HL-60 (cell line): Measurements from ENCODE around the gene LRP1B.

Source experiments
- GABPA ChIP-seq: IDR thresholded peaks from 2 replicates; pipeline ENCODE4 v1.6.1; 2012; ENCODE audit warnings: low read depth
- POLR2AphosphoS5 ChIP-seq: IDR thresholded peaks from 2 replicates; pipeline ENCODE4 v1.6.1; 2012; ENCODE audit warnings: low read depth
- SPI1 ChIP-seq: IDR thresholded peaks from 2 replicates; pipeline ENCODE4 v1.6.1; 2012; ENCODE audit warnings: low read depth, mild to moderate bottlenecking, borderline replicate concordance
- TF ChIP-seq, protein P1 (sequence below): IDR thresholded peaks from one replicate; pipeline ENCODE4 v1.5.1; 2011; ENCODE audit warnings: low read length, control low read depth, inconsistent platforms; ENCODE audit not compliant: insufficient read depth
- TF ChIP-seq, protein P2 (sequence below): IDR thresholded peaks from 2 replicates; pipeline ENCODE4 v1.6.1; 2012; ENCODE audit warnings: low read depth; ENCODE audit not compliant: insufficient replicate concordance

DNA sequence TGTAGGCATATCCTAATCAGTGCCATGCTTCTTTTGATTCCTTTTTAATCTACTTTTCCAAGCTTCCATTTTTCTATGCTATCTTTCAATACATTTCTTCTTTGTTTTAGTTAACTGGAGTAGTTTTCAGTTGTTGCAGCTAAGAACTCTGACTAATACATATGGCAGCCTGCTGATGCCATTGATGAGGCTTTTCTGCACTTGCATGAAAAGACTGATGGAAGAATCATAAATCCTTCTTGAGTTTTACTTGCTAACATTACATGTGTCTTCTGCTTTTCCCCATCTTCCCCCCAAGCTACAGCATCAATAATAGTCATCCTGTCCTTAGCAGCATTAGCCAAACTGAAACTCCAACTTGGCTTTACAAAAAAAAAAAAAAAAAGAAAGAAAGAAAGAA is 203.3 kb downstream of the LRP1B start:
- TF ChIP-seq, protein P1, sequence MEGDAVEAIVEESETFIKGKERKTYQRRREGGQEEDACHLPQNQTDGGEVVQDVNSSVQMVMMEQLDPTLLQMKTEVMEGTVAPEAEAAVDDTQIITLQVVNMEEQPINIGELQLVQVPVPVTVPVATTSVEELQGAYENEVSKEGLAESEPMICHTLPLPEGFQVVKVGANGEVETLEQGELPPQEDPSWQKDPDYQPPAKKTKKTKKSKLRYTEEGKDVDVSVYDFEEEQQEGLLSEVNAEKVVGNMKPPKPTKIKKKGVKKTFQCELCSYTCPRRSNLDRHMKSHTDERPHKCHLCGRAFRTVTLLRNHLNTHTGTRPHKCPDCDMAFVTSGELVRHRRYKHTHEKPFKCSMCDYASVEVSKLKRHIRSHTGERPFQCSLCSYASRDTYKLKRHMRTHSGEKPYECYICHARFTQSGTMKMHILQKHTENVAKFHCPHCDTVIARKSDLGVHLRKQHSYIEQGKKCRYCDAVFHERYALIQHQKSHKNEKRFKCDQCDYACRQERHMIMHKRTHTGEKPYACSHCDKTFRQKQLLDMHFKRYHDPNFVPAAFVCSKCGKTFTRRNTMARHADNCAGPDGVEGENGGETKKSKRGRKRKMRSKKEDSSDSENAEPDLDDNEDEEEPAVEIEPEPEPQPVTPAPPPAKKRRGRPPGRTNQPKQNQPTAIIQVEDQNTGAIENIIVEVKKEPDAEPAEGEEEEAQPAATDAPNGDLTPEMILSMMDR, result no peak
- no peak for TF ChIP-seq GABPA
- TF ChIP-seq POLR2AphosphoS5, result no peak
- TF ChIP-seq, protein P2, sequence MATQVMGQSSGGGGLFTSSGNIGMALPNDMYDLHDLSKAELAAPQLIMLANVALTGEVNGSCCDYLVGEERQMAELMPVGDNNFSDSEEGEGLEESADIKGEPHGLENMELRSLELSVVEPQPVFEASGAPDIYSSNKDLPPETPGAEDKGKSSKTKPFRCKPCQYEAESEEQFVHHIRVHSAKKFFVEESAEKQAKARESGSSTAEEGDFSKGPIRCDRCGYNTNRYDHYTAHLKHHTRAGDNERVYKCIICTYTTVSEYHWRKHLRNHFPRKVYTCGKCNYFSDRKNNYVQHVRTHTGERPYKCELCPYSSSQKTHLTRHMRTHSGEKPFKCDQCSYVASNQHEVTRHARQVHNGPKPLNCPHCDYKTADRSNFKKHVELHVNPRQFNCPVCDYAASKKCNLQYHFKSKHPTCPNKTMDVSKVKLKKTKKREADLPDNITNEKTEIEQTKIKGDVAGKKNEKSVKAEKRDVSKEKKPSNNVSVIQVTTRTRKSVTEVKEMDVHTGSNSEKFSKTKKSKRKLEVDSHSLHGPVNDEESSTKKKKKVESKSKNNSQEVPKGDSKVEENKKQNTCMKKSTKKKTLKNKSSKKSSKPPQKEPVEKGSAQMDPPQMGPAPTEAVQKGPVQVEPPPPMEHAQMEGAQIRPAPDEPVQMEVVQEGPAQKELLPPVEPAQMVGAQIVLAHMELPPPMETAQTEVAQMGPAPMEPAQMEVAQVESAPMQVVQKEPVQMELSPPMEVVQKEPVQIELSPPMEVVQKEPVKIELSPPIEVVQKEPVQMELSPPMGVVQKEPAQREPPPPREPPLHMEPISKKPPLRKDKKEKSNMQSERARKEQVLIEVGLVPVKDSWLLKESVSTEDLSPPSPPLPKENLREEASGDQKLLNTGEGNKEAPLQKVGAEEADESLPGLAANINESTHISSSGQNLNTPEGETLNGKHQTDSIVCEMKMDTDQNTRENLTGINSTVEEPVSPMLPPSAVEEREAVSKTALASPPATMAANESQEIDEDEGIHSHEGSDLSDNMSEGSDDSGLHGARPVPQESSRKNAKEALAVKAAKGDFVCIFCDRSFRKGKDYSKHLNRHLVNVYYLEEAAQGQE, result no peak
- no peak for TF ChIP-seq SPI1
